Osteoblast (primary cell): ENCODE measurements around the gene NACAD. TPM values are rescaled to one million over a fixed set of nuclear protein-coding genes. Genes with fewer than 3 reads are reported as not detected.

Experiments
- DNase-seq: peaks from one replicate; pipeline ENCODE4 v3.0.0; 2011; ENCODE audit warnings: low spot score, mixed read lengths; ENCODE audit not compliant: insufficient read length; ENCODE audit errors: missing footprints
- H2AFZ ChIP-seq: 2 replicates; pipeline ENCODE4 v1.6.0; 2011; ENCODE audit warnings: mild to moderate bottlenecking, low read length
- H3K27ac ChIP-seq: 2 replicates; pipeline ENCODE4 v1.5.1; 2011; ENCODE audit warnings: mild to moderate bottlenecking, low read depth, low read length, moderate library complexity
- H3K27me3 ChIP-seq: 2 replicates; pipeline ENCODE4 v1.6.0; 2012; ENCODE audit warnings: mild to moderate bottlenecking, control low read depth, inconsistent platforms, low read length, moderate library complexity; ENCODE audit not compliant: insufficient read depth
- H3K36me3 ChIP-seq: 2 replicates; pipeline ENCODE4 v1.5.1; 2011; ENCODE audit warnings: mild to moderate bottlenecking, low read length, control low read depth, moderate library complexity; ENCODE audit not compliant: insufficient read depth
- H3K4me1 ChIP-seq: 2 replicates; pipeline ENCODE4 v1.5.1; 2011; ENCODE audit warnings: mild to moderate bottlenecking, low read length, control low read depth, moderate library complexity; ENCODE audit not compliant: insufficient read depth
- H3K4me2 ChIP-seq: 2 replicates; pipeline ENCODE4 v1.6.0; 2011; ENCODE audit warnings: mild to moderate bottlenecking, low read length; ENCODE audit not compliant: insufficient read depth
- H3K4me3 ChIP-seq: fragments of 200-600 bp; sonication (generic); 3 replicates; pipeline ENCODE4 v1.5.1; 2012; ENCODE audit warnings: mild to moderate bottlenecking, low read length, inconsistent platforms; ENCODE audit not compliant: insufficient read depth
- H3K79me2 ChIP-seq: 2 replicates; pipeline ENCODE4 v1.6.0; 2012; ENCODE audit warnings: mild to moderate bottlenecking, low read length, control low read depth, inconsistent platforms; ENCODE audit not compliant: insufficient read depth
- H3K9me3 ChIP-seq: 2 replicates; pipeline ENCODE4 v1.5.1; 2011; ENCODE audit warnings: low read depth, low read length, control low read depth
- H4K20me1 ChIP-seq: 2 replicates; pipeline ENCODE4 v1.6.0; 2012; ENCODE audit warnings: mild to moderate bottlenecking, low read length, control low read depth; ENCODE audit not compliant: insufficient read depth
- CTCF ChIP-seq: IDR thresholded peaks from 2 replicates; pipeline ENCODE4 v1.5.1; 2011; ENCODE audit warnings: mild to moderate bottlenecking, low read depth, low read length, moderate library complexity; ENCODE audit errors: extremely low read depth
- total RNA-seq: library from RNA; depleted of rRNA; stranded (reverse); fragments of >200 nt; gene quantifications from 2 replicates; pipeline ENCODE4 v1.2.3, GENCODE V29; 2012

The NACAD gene
- total RNA-seq, 1 donor = 0.72 TPM

- Histone ChIP-seq H4K20me1 (peaks cover 21% of the 10 kb centered on the region), H3K79me2 (no peaks in the 10 kb centered on the region), H2AFZ (no peak overlapping the region), H3K4me2 (no peak overlapping the region), H3K36me3 (peaks cover 31% of the 10 kb centered on the region), H3K4me1 (no peaks in the 10 kb centered on the region), H3K27ac (no peak overlapping the region), H3K9me3 (no peaks in the 10 kb centered on the region), H3K27me3 (no peaks in the 10 kb centered on the region), H3K4me3 (no peak overlapping the region)
- TF ChIP-seq CTCF = no peak
- no peak for DNase-seq
Observed at GRCh38 chr7:45075355-45075644, 13.5 kb downstream of the NACAD start.

GRCh38 chr7:45074528-45075354, 14.0 kb downstream of the NACAD start:
- H3K36me3 ChIP-seq = peaks cover 31% of the 10 kb centered on the region
- no peak for TF ChIP-seq CTCF
- H3K27me3 ChIP-seq = no peaks in the 10 kb centered on the region

GRCh38 chr7:45073786-45074527, 14.8 kb downstream of the NACAD start:
- Histone ChIP-seq H3K27ac (no peak overlapping the region), H3K79me2 (no peaks in the 10 kb centered on the region), H3K9me3 (no peaks in the 10 kb centered on the region), H3K36me3 (peaks cover 38% of the 10 kb centered on the region), H3K4me2 (no peak overlapping the region), H3K4me1 (no peaks in the 10 kb centered on the region), H2AFZ (no peak overlapping the region), H3K27me3 (no peaks in the 10 kb centered on the region), H3K4me3 (no peak overlapping the region), H4K20me1 (peaks cover 26% of the 10 kb centered on the region)
- DNase-seq = peak; percentile 69
- no peak for TF ChIP-seq CTCF

More at GRCh38 chr7:45074528-45075354, 14.0 kb downstream of the NACAD start:
- H3K27ac ChIP-seq = no peak overlapping the region
- no peak overlapping the region for H3K4me2 ChIP-seq
- no peaks in the 10 kb centered on the region for H3K9me3 ChIP-seq
- no peaks in the 10 kb centered on the region for H3K79me2 ChIP-seq
- no peak overlapping the region for H3K4me3 ChIP-seq
- H2AFZ ChIP-seq = no peak overlapping the region
- peak; percentile 73 for DNase-seq
- no peaks in the 10 kb centered on the region for H3K4me1 ChIP-seq
- peaks cover 21% of the 10 kb centered on the region for H4K20me1 ChIP-seq

- Histone ChIP-seq H3K4me3 (no peak overlapping the region), H2AFZ (no peak overlapping the region), H3K9me3 (no peaks in the 10 kb centered on the region), H3K4me2 (no peak overlapping the region), H3K36me3 (peaks cover 41% of the 10 kb centered on the region), H3K79me2 (no peaks in the 10 kb centered on the region), H4K20me1 (peaks cover 28% of the 10 kb centered on the region), H3K27ac (no peak overlapping the region), H3K27me3 (no peaks in the 10 kb centered on the region), H3K4me1 (no peaks in the 10 kb centered on the region)
- peak; percentile 84 for DNase-seq
- TF ChIP-seq CTCF = no peak
Observed at GRCh38 chr7:45073031-45073785, 15.6 kb downstream of the NACAD start.
